Measurements from ENCODE around the gene MACIR. TPM values are rescaled to one million over a fixed set of nuclear protein-coding genes. Genes with fewer than 3 reads are reported as not detected.

The MACIR gene
- total RNA-seq, 2 experiments from 2014 or later: 1.3 to 1.6 TPM

DNA sequence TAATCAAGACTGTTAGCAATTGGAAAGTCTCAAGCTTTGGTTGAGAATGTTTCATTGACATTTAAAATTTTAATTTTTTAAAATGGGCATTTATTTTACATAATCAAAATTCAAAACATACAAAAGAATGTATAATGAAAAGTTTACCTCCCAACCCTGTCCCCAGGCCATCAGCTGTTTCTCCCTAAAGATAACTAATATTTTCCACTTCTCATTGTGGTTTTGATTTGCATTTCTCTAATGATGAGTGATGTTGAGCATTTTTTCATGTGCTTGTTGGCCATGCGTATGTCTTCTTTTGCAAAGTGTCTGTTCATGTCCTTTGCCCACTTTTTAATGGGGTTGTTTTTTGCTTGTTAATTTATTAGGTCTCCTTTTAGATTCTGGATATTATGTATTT, 11.4 kb upstream of the MACIR start:
- no peak for ATAC-seq (ENCODE audit: poor library complexity)
- DNase-seq: no peak
- no peak overlapping the region for H3K4me3 Mint-ChIP-seq
- no peak overlapping the region for H3K27ac ChIP-seq (ENCODE audit: low read depth in 1 of 2, low read length in 2 of 2)
- TF ChIP-seq, protein P1, sequence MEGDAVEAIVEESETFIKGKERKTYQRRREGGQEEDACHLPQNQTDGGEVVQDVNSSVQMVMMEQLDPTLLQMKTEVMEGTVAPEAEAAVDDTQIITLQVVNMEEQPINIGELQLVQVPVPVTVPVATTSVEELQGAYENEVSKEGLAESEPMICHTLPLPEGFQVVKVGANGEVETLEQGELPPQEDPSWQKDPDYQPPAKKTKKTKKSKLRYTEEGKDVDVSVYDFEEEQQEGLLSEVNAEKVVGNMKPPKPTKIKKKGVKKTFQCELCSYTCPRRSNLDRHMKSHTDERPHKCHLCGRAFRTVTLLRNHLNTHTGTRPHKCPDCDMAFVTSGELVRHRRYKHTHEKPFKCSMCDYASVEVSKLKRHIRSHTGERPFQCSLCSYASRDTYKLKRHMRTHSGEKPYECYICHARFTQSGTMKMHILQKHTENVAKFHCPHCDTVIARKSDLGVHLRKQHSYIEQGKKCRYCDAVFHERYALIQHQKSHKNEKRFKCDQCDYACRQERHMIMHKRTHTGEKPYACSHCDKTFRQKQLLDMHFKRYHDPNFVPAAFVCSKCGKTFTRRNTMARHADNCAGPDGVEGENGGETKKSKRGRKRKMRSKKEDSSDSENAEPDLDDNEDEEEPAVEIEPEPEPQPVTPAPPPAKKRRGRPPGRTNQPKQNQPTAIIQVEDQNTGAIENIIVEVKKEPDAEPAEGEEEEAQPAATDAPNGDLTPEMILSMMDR (IDR thresholded peaks at IDR 0.05): no peak
- CTCF ChIA-PET: interaction anchor here (0.5 kb wide), 1 partner anchor 306 kb away, joined by 5 read pairs; no protein-coding TSS in a partner anchor
- POLR2A ChIA-PET: interaction anchor here (1.1 kb wide), 1 partner anchor 11 kb away, joined by 4 read pairs; the partner anchor contains the start of gene MACIR
- no peaks in the 10 kb centered on the region for H3K36me3 ChIP-seq (ENCODE audit: insufficient read depth, low read length)
- H3K36me3 Mint-ChIP-seq (ENCODE audit: low read depth): no peaks in the 10 kb centered on the region
- no peak overlapping the region for H3K27ac Mint-ChIP-seq
- H3K4me3 ChIP-seq (ENCODE audit: low read length): no peak overlapping the region
- peaks cover 7 to 8% of the 10 kb centered on the region in 2 experiments for H3K27me3 ChIP-seq (ENCODE audit: control insufficient read depth in 1 of 2, insufficient read depth in 2 of 2, low read length in 2 of 2)
- H3K9me3 Mint-ChIP-seq: peaks cover under 1% of the 10 kb centered on the region
- H3K9me3 ChIP-seq (ENCODE audit: control insufficient read depth in 1 of 2, insufficient read depth in 1 of 2, low read length in 2 of 2): no peaks in the 10 kb centered on the region
- peaks cover 76% of the 10 kb centered on the region for H3K27me3 Mint-ChIP-seq
- peaks cover 3% of the 10 kb centered on the region for H3K4me1 ChIP-seq (ENCODE audit: insufficient read depth, low read length)
- intact Hi-C loops (cut with DNase I, micrococcal nuclease): no loop called here
- H3K4me1 Mint-ChIP-seq (ENCODE audit: low read depth): peaks cover 7% of the 10 kb centered on the region

DNA sequence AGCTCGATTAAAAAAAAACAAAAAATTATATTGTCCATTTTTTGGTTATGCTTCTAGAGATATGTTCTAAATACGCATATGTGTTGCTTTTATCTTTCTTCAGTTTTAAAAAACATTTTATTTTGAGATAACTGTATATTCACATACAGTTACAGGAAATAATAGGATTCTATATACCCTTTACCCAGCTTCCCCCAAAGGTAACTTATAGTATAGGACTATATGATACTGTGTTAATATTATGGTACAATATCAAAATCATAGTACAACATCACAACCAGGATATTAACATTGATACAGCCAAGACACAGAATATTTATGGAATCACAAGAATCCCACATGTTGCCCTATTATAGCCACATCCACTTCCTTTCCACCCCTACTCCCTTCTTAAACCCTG, 9.5 kb upstream of the MACIR start:
- ATAC-seq (ENCODE audit: poor library complexity) (no peak), DNase-seq (no peak)
- peaks cover 3% of the 10 kb centered on the region for H3K4me1 ChIP-seq (ENCODE audit: insufficient read depth, low read length)
- no peak overlapping the region for H3K4me3 ChIP-seq (ENCODE audit: low read length)
- no peaks in the 10 kb centered on the region for H3K9me3 Mint-ChIP-seq
- H3K27me3 Mint-ChIP-seq: peaks cover 67% of the 10 kb centered on the region
- intact Hi-C loops (cut with DNase I, micrococcal nuclease): no loop called here
- CTCF ChIA-PET: no interaction called here
- H3K9me3 ChIP-seq (ENCODE audit: control insufficient read depth in 1 of 2, insufficient read depth in 1 of 2, low read length in 2 of 2): no peaks in the 10 kb centered on the region
- H3K4me3 Mint-ChIP-seq: no peak overlapping the region
- H3K27ac Mint-ChIP-seq: no peak overlapping the region
- POLR2A ChIA-PET: interaction anchor here (0.6 kb wide), 1 partner anchor 32 kb away, joined by 3 read pairs; no protein-coding TSS in a partner anchor
- no peaks in the 10 kb centered on the region for H3K36me3 Mint-ChIP-seq (ENCODE audit: low read depth)
- peaks cover 7% of the 10 kb centered on the region for H3K4me1 Mint-ChIP-seq (ENCODE audit: low read depth)
- H3K27ac ChIP-seq (ENCODE audit: low read depth in 1 of 2, low read length in 2 of 2): no peak overlapping the region
- H3K36me3 ChIP-seq (ENCODE audit: insufficient read depth, low read length): no peaks in the 10 kb centered on the region
- TF ChIP-seq, protein P1 (IDR thresholded peaks at IDR 0.05): no peak
- H3K27me3 ChIP-seq (ENCODE audit: control insufficient read depth in 1 of 2, insufficient read depth in 2 of 2, low read length in 2 of 2): peaks cover under 1 to 8% of the 10 kb centered on the region in 2 experiments

DNA sequence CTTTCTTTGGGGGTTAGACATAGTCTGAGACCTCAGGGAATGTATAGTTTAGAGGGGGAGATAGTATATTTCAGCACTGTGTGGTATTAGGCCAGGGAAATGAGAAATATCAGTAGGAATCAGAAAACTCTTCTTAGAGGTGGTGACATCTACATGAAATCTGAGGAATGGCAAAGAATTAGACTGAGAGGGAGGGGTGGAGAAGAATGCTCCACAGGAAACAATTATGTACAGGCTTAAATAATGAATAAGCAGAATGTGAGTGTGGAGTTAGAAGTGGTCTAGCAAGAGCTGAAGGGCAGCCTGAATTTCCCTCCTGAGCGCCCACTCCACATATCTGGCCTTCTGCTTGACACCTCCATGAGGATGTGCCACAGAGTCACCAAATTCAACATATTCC, 3.6 kb upstream of the MACIR start:
- Histone ChIP-seq H3K27me3 (ENCODE audit: control insufficient read depth in 1 of 2, insufficient read depth in 2 of 2, low read length in 2 of 2) (peaks cover 5 to 9% of the 10 kb centered on the region in 2 experiments), H3K9me3 (ENCODE audit: control insufficient read depth in 1 of 2, insufficient read depth in 1 of 2, low read length in 2 of 2) (no peaks in the 10 kb centered on the region), H3K4me1 (ENCODE audit: insufficient read depth, low read length) (peaks cover 8% of the 10 kb centered on the region), H3K36me3 (ENCODE audit: insufficient read depth, low read length) (no peaks in the 10 kb centered on the region), H3K4me3 (ENCODE audit: low read length) (no peak overlapping the region), H3K27ac (ENCODE audit: low read depth in 1 of 2, low read length in 2 of 2) (no peak overlapping the region)
- Mint-ChIP-seq H3K27me3 (peaks cover 27% of the 10 kb centered on the region), H3K4me1 (ENCODE audit: low read depth) (peaks cover 8% of the 10 kb centered on the region), H3K9me3 (no peaks in the 10 kb centered on the region), H3K36me3 (ENCODE audit: low read depth) (no peaks in the 10 kb centered on the region), H3K27ac (no peak overlapping the region), H3K4me3 (no peak overlapping the region)
- CTCF ChIA-PET: no interaction called here
- TF ChIP-seq, protein P1 (IDR thresholded peaks at IDR 0.05): no peak
- DNase-seq (no peak), ATAC-seq (ENCODE audit: poor library complexity) (no peak)
- POLR2A ChIA-PET: no interaction called here
- intact Hi-C loops (cut with DNase I, micrococcal nuclease): loop anchor here in 1 of 2 experiments (5.0 to 10.0 kb wide), 3 partner anchors 133 to 500 kb away; partner anchors contain the start of genes GIN1, NUDT12, PAM and PPIP5K2
